Measurements from ENCODE around the gene CDK5RAP3.
"Not testable (repeated sequence)": the region's sequence is repeated elsewhere in the genome, so short reads cannot be mapped to it uniquely, and the experiment has no call there.

Gene CDK5RAP3

DNA sequence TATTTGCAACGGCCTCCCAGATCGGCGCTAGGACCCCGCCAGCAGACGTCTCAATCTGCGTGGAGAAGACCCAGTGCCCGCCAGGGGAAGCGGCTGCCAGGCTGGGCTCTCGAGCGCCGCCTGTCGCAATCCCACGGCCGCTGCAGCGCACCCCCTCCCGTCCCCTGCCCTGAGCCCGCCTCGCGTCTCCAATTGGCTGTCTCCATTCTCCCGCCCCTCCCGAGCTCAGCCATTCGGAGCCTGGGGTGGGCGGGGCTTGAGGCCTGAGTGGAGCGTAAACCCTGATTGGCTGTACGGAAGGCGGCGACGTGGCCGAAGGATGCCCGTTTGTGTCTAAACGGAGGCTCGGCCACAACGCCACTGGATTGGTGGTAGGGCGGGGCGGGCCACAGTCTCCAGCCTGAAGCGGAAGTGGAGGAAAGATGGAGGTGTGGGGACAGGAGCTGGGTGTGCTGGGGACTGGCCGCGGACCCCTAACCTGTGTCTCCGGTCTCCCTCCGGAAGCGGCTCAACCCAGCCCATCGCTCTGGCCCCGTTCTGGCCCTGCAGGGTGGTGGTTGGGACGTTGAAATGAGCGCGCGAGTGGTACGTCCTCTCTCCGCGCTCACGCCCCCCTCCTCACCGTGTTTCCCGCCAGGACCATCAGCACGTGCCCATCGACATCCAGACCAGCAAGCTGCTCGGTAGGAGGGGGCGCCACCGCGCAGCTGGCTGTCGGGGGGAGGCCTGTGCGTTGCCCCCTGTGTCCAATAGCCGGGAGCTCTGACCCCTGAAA lies at the start of gene CDK5RAP3:
Gene CDK5RAP3 (plus strand): TSS at position 389 of the 775 bp plus-strand sequence. CDS start 34 bp downstream, at position 423.
- peak within 1 kb of the TSS; percentile 88 to 98 for H3K4me3 ChIP-seq (ENCODE audit: low read depth in 1 of 2, low read length in 2 of 2)
- no peaks in the 10 kb centered on the region for H3K9me3 ChIP-seq (ENCODE audit: control insufficient read depth in 1 of 2, low read length in 2 of 2)
- H3K4me1 ChIP-seq (ENCODE audit: control insufficient read depth in 1 of 2, insufficient read depth in 2 of 2, low read length in 2 of 2): peaks cover 19 to 24% of the 10 kb centered on the region in 2 donors
- peaks cover 17 to 23% of the 10 kb centered on the region in 2 donors for H3K36me3 ChIP-seq (ENCODE audit: control insufficient read depth in 1 of 2, insufficient read depth in 2 of 2, low read length in 2 of 2)
- peak within 1 kb of the TSS; percentile 69 for H3K27ac ChIP-seq (ENCODE audit: low read length)
- no peaks in the 10 kb centered on the region for H3K27me3 ChIP-seq (ENCODE audit: low read depth, low read length)

DNA sequence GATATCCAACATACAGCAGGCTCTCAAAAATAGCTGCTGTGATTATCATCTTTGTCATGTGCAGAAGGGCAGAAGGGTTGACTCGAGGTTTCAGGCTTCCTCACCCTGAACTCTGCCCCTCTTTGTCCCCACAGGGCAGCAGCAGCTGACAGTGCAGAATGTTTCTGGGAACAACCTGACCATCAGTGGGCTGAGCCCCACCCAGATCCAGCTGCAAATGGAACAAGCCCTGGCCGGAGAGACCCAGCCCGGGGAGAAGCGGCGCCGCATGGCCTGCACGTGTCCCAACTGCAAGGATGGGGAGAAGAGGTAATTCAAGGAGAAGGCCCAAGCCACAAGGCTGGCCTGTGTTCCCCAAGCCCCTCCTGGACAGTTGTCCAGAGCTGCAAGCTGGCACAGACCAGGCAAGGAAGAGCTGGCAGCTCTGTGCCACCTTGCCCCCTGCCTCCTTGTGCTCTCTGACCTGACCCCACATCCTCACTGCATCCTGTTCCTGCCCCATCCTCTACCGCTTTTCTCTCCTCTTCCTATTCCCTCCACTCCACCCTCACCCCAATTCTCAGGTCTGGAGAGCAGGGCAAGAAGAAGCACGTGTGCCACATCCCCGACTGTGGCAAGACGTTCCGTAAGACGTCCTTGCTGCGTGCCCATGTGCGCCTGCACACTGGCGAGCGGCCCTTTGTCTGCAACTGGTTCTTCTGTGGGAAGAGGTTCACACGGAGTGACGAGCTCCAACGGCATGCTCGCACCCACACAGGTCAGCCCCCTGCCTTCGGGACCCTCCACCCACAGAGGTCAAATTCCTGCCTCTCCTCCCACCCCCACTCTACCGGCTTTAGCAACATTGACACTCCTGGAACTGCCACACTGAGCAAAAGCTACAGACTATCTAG lies 45.9 kb upstream of the CDK5RAP3 start:
- H3K27ac ChIP-seq (ENCODE audit: low read length): no peak overlapping the region
- H3K27me3 ChIP-seq (ENCODE audit: low read depth, low read length): no peaks in the 10 kb centered on the region
- no peaks in the 10 kb centered on the region for H3K9me3 ChIP-seq (ENCODE audit: control insufficient read depth in 1 of 2, low read length in 2 of 2)
- peaks cover 43 to 57% of the 10 kb centered on the region in 2 donors for H3K36me3 ChIP-seq (ENCODE audit: control insufficient read depth in 1 of 2, insufficient read depth in 2 of 2, low read length in 2 of 2)
- peaks cover 4 to 5% of the 10 kb centered on the region in 2 donors for H3K4me1 ChIP-seq (ENCODE audit: control insufficient read depth in 1 of 2, insufficient read depth in 2 of 2, low read length in 2 of 2)
- H3K4me3 ChIP-seq (ENCODE audit: low read depth in 1 of 2, low read length in 2 of 2): no peak overlapping the region

GRCh38 chr17:47925678-47925988 lies 45.3 kb upstream of the CDK5RAP3 start:
- Histone ChIP-seq H3K36me3 (ENCODE audit: control insufficient read depth in 1 of 2, insufficient read depth in 2 of 2, low read length in 2 of 2) (peaks cover 43 to 62% of the 10 kb centered on the region in 2 donors), H3K9me3 (ENCODE audit: control insufficient read depth in 1 of 2, low read length in 2 of 2) (no peaks in the 10 kb centered on the region), H3K4me1 (ENCODE audit: control insufficient read depth in 1 of 2, insufficient read depth in 2 of 2, low read length in 2 of 2) (peaks cover 4 to 5% of the 10 kb centered on the region in 2 donors), H3K4me3 (ENCODE audit: low read depth in 1 of 2, low read length in 2 of 2) (no peak overlapping the region), H3K27me3 (ENCODE audit: low read depth, low read length) (no peaks in the 10 kb centered on the region), H3K27ac (ENCODE audit: low read length) (no peak overlapping the region)

- peaks cover 4 to 5% of the 10 kb centered on the region in 2 donors for H3K4me1 ChIP-seq (ENCODE audit: control insufficient read depth in 1 of 2, insufficient read depth in 2 of 2, low read length in 2 of 2)
- H3K27ac ChIP-seq (ENCODE audit: low read length): no peak overlapping the region
- H3K9me3 ChIP-seq (ENCODE audit: control insufficient read depth in 1 of 2, low read length in 2 of 2): no peaks in the 10 kb centered on the region
- H3K36me3 ChIP-seq (ENCODE audit: control insufficient read depth in 1 of 2, insufficient read depth in 2 of 2, low read length in 2 of 2): peaks cover 42 to 62% of the 10 kb centered on the region in 2 donors
- H3K27me3 ChIP-seq (ENCODE audit: low read depth, low read length): no peaks in the 10 kb centered on the region
- H3K4me3 ChIP-seq (ENCODE audit: low read depth in 1 of 2, low read length in 2 of 2): no peak overlapping the region
Observed at GRCh38 chr17:47927821-47928400, 43.0 kb upstream of the CDK5RAP3 start.

DNA sequence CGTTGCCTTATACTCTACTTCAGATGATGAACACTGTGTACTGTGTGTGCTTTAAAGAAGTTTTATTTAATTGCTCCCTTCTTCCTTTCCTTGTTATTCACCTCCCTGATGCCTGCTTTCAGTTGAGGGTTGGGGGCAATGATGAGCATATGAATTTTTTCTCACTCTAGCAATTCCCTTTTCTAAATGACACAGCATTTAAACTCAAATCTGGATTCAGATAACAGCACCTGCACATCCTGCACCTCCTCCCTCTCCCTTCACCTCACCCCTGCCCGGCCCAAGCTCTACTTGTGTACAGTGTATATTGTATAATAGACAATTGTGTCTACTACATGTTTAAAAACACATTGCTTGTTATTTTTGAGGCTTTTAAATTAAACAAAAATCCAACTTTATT lies 42.5 kb upstream of the CDK5RAP3 start:
- H3K4me3 ChIP-seq (ENCODE audit: low read depth in 1 of 2, low read length in 2 of 2): no peak overlapping the region
- no peak overlapping the region for H3K27ac ChIP-seq (ENCODE audit: low read length)
- H3K9me3 ChIP-seq (ENCODE audit: control insufficient read depth in 1 of 2, low read length in 2 of 2): no peaks in the 10 kb centered on the region
- H3K27me3 ChIP-seq (ENCODE audit: low read depth, low read length): no peaks in the 10 kb centered on the region
- peaks cover 4 to 5% of the 10 kb centered on the region in 2 donors for H3K4me1 ChIP-seq (ENCODE audit: control insufficient read depth in 1 of 2, insufficient read depth in 2 of 2, low read length in 2 of 2)
- peaks cover 37 to 62% of the 10 kb centered on the region in 2 donors for H3K36me3 ChIP-seq (ENCODE audit: control insufficient read depth in 1 of 2, insufficient read depth in 2 of 2, low read length in 2 of 2)

GRCh38 chr17:47929218-47930000 lies 41.5 kb upstream of the CDK5RAP3 start:
- peaks cover 4 to 5% of the 10 kb centered on the region in 2 donors for H3K4me1 ChIP-seq (ENCODE audit: control insufficient read depth in 1 of 2, insufficient read depth in 2 of 2, low read length in 2 of 2)
- no peaks in the 10 kb centered on the region for H3K27me3 ChIP-seq (ENCODE audit: low read depth, low read length)
- H3K9me3 ChIP-seq (ENCODE audit: control insufficient read depth in 1 of 2, low read length in 2 of 2): no peaks in the 10 kb centered on the region
- no peak overlapping the region for H3K4me3 ChIP-seq (ENCODE audit: low read depth in 1 of 2, low read length in 2 of 2)
- no peak overlapping the region for H3K27ac ChIP-seq (ENCODE audit: low read length)
- H3K36me3 ChIP-seq (ENCODE audit: control insufficient read depth in 1 of 2, insufficient read depth in 2 of 2, low read length in 2 of 2): peaks cover 33 to 52% of the 10 kb centered on the region in 2 donors

DNA sequence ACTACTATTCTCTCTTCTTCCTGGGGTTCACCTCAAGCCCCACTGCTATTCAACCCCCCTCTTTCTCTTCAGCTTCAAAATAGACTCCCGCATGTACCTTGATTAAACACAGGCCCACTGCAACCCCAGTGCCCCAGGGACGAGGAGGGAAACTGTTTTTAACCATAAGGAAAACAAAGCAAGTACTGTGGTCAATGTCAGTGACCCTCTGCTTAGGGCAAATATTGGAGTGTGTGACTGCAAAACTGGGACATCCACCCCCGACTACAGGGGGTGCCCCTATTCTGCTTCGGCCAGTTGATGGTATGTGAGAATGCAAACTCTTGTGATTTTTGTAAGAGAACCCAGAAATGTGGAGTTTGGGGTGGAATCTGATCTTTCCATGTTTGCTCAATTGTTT lies 39.1 kb upstream of the CDK5RAP3 start:
- no peaks in the 10 kb centered on the region for H3K27me3 ChIP-seq (ENCODE audit: low read depth, low read length)
- H3K4me1 ChIP-seq (ENCODE audit: control insufficient read depth in 1 of 2, insufficient read depth in 2 of 2, low read length in 2 of 2): peaks cover 4 to 5% of the 10 kb centered on the region in 2 donors
- peaks cover 17 to 33% of the 10 kb centered on the region in 2 donors for H3K36me3 ChIP-seq (ENCODE audit: control insufficient read depth in 1 of 2, insufficient read depth in 2 of 2, low read length in 2 of 2)
- H3K27ac ChIP-seq (ENCODE audit: low read length): no peak overlapping the region
- H3K9me3 ChIP-seq (ENCODE audit: control insufficient read depth in 1 of 2, low read length in 2 of 2): no peaks in the 10 kb centered on the region
- no peak overlapping the region for H3K4me3 ChIP-seq (ENCODE audit: low read depth in 1 of 2, low read length in 2 of 2)

GRCh38 chr17:47934856-47935255 lies 36.1 kb upstream of the CDK5RAP3 start:
- Histone ChIP-seq H3K9me3 (ENCODE audit: control insufficient read depth in 1 of 2, low read length in 2 of 2) (no peaks in the 10 kb centered on the region), H3K4me1 (ENCODE audit: control insufficient read depth in 1 of 2, insufficient read depth in 2 of 2, low read length in 2 of 2) (no peaks in the 10 kb centered on the region), H3K4me3 (ENCODE audit: low read depth in 1 of 2, low read length in 2 of 2) (no peak overlapping the region), H3K27ac (ENCODE audit: low read length) (no peak overlapping the region), H3K27me3 (ENCODE audit: low read depth, low read length) (no peaks in the 10 kb centered on the region), H3K36me3 (ENCODE audit: control insufficient read depth in 1 of 2, insufficient read depth in 2 of 2, low read length in 2 of 2) (peaks cover 0 to 15% of the 10 kb centered on the region in 2 donors)

DNA sequence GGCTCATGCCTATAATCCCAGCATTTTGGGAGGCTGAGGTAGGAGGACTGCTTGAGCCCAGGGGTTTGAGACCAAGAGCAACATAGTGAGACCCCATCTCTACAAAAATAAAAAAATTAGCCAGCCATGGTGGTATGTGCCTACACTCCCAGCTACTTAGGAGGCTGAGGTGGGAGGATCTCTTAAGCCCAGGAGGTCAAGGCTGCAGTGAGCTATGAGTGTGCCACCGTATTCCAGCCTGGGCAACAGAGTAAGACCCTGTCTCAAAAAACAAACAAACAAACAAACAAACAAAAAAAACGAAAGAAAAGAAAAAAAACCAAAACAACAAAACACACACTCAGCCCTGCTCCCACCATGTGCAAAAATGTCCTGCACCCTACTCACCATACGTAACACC lies 35.4 kb upstream of the CDK5RAP3 start:
- not testable (repeated sequence) for H3K4me3 ChIP-seq (ENCODE audit: low read depth in 1 of 2, low read length in 2 of 2); H3K9me3 ChIP-seq (ENCODE audit: control insufficient read depth in 1 of 2, low read length in 2 of 2); H3K27me3 ChIP-seq (ENCODE audit: low read depth, low read length); H3K4me1 ChIP-seq (ENCODE audit: control insufficient read depth in 1 of 2, insufficient read depth in 2 of 2, low read length in 2 of 2); H3K27ac ChIP-seq (ENCODE audit: low read length)
- peaks cover 0 to 10% of the 10 kb centered on the region in 2 donors for H3K36me3 ChIP-seq (ENCODE audit: control insufficient read depth in 1 of 2, insufficient read depth in 2 of 2, low read length in 2 of 2)

DNA sequence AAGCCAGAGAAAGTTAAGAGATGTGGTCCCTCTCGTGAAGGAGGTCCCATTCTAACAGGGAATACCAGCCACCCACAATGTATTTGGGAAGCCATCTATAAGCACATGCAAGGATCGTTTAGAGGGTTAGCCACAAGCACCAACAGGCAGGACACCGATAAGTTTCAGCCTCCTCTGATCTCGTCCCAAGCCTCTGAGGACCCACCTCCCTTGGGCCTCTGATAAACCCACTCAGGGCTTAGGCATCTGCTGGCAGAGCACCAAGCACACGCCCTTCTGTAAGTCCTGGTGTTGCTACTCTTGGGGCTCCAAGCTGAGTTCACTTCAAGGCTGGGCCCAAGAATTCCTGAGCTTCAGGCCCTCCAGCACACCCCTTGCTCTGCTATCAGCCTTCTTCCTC lies 35.0 kb upstream of the CDK5RAP3 start:
- Histone ChIP-seq H3K4me3 (ENCODE audit: low read depth in 1 of 2, low read length in 2 of 2) (no peak overlapping the region), H3K9me3 (ENCODE audit: control insufficient read depth in 1 of 2, low read length in 2 of 2) (no peaks in the 10 kb centered on the region), H3K27me3 (ENCODE audit: low read depth, low read length) (no peaks in the 10 kb centered on the region), H3K4me1 (ENCODE audit: control insufficient read depth in 1 of 2, insufficient read depth in 2 of 2, low read length in 2 of 2) (no peaks in the 10 kb centered on the region), H3K27ac (ENCODE audit: low read length) (no peak overlapping the region), H3K36me3 (ENCODE audit: control insufficient read depth in 1 of 2, insufficient read depth in 2 of 2, low read length in 2 of 2) (peaks cover 0 to 7% of the 10 kb centered on the region in 2 donors)

Measured in muscle layer of duodenum (tissue), 2 donors.